ENCODE measurements around the gene SLC25A47.
"Not testable (repeated sequence)": the region's sequence is repeated elsewhere in the genome, so short reads cannot be mapped to it uniquely, and the experiment has no call there.

The SLC25A47 gene

GRCh38 chr14:100279563-100279962 lies 43.6 kb upstream of the SLC25A47 start:
- DNase-seq: no peak
- Mint-ChIP-seq H3K4me1 (peaks cover 30% of the 10 kb centered on the region), H3K36me3 (ENCODE audit: low read depth) (peaks cover 32% of the 10 kb centered on the region), H3K27ac (peak overlapping the region; percentile 30), H3K27me3 (ENCODE audit: low read depth, poor library complexity) (peaks cover 7% of the 10 kb centered on the region), H3K4me3 (no peak overlapping the region), H3K9me3 (no peaks in the 10 kb centered on the region)
- TF ChIP-seq CTCF (IDR thresholded peaks at IDR 0.05): no peak

GRCh38 chr14:100281286-100282082 lies 41.7 kb upstream of the SLC25A47 start:
- Mint-ChIP-seq H3K9me3 (no peaks in the 10 kb centered on the region), H3K4me3 (no peak overlapping the region), H3K4me1 (peaks cover 38% of the 10 kb centered on the region), H3K27ac (peak overlapping the region; percentile 86), H3K27me3 (ENCODE audit: low read depth, poor library complexity) (peaks cover 8% of the 10 kb centered on the region), H3K36me3 (ENCODE audit: low read depth) (peaks cover 14% of the 10 kb centered on the region)
- no peak for DNase-seq
- no peak for TF ChIP-seq CTCF (IDR thresholded peaks at IDR 0.05)

- Mint-ChIP-seq H3K27me3 (ENCODE audit: low read depth, poor library complexity) (peaks cover 8% of the 10 kb centered on the region), H3K27ac (no peak overlapping the region), H3K36me3 (ENCODE audit: low read depth) (peaks cover 14% of the 10 kb centered on the region), H3K9me3 (no peaks in the 10 kb centered on the region), H3K4me3 (no peak overlapping the region), H3K4me1 (peaks cover 44% of the 10 kb centered on the region)
- no peak for DNase-seq
- TF ChIP-seq CTCF (IDR thresholded peaks at IDR 0.05): no peak
Measured at GRCh38 chr14:100282083-100282350, 41.1 kb upstream of the SLC25A47 start.

GRCh38 chr14:100282766-100283419 lies 40.2 kb upstream of the SLC25A47 start:
- no peak overlapping the region for H3K4me3 Mint-ChIP-seq
- H3K4me1 Mint-ChIP-seq: peaks cover 52% of the 10 kb centered on the region
- DNase-seq: no peak
- H3K9me3 Mint-ChIP-seq: no peaks in the 10 kb centered on the region
- H3K36me3 Mint-ChIP-seq (ENCODE audit: low read depth): peaks cover 10% of the 10 kb centered on the region
- H3K27me3 Mint-ChIP-seq (ENCODE audit: low read depth, poor library complexity): peaks cover 8% of the 10 kb centered on the region
- no peak for TF ChIP-seq CTCF (IDR thresholded peaks at IDR 0.05)
- H3K27ac Mint-ChIP-seq: peak overlapping the region; percentile 91

GRCh38 chr14:100283436-100283835 lies 39.7 kb upstream of the SLC25A47 start:
- H3K9me3 Mint-ChIP-seq; H3K27ac Mint-ChIP-seq; DNase-seq; H3K4me3 Mint-ChIP-seq; H3K27me3 Mint-ChIP-seq (ENCODE audit: low read depth, poor library complexity): not testable (repeated sequence)
- Mint-ChIP-seq H3K4me1 (peaks cover 55% of the 10 kb centered on the region), H3K36me3 (ENCODE audit: low read depth) (peaks cover 10% of the 10 kb centered on the region)

- Mint-ChIP-seq H3K36me3 (ENCODE audit: low read depth) (peaks cover 16% of the 10 kb centered on the region), H3K4me3 (peak overlapping the region; percentile 31)
Measured at GRCh38 chr14:100283984-100284881, 38.9 kb upstream of the SLC25A47 start.

More at GRCh38 chr14:100283984-100284881, 38.9 kb upstream of the SLC25A47 start:
- peaks cover 8% of the 10 kb centered on the region for H3K27me3 Mint-ChIP-seq (ENCODE audit: low read depth, poor library complexity)
- peak overlapping the region; percentile 39 for H3K27ac Mint-ChIP-seq
- no peak for TF ChIP-seq CTCF (IDR thresholded peaks at IDR 0.05)
- peaks cover 63% of the 10 kb centered on the region for H3K4me1 Mint-ChIP-seq
- no peak for DNase-seq
- H3K9me3 Mint-ChIP-seq: no peaks in the 10 kb centered on the region

Data from nephron progenitor cell (in vitro differentiated cells).